ENCODE measurements around the gene CACNA2D4. TPM values are rescaled to one million over a fixed set of nuclear protein-coding genes. Genes with fewer than 3 reads are reported as not detected.

The CACNA2D4 gene
- polyA plus RNA-seq, 2 donors: 0.84 to 0.89 TPM

DNA sequence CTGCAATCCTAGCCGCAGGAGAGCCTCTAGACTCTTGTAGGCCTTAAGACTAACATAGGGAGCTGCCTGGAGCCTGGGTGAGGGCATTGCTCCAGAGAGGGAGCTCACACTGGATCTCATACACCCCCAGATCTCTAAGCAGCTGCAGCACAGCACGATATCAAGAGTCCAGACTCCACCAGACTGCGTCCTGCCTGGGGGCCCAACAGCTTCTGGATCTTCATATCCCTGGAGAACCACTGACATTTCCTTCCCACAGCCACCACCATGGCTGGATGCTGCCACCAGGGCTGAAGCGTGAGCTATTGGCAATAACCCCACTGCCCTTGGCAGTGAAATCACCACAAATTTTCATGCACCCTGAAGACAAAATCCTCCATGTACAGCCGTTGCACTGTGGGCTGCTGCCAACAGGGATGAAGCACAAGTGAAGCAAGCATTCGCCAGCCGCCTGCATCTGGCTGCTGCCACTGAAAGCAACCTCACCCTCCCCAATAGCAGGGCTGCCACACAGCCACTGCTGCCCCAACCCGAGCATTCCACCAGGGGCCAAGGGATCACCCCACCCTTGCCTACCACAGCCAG is 28.2 kb downstream of the CACNA2D4 start:
- Histone ChIP-seq H3K4me3 (ENCODE audit: low read depth in 1 of 2, low read length in 2 of 2) (no peak overlapping the region), H3K27me3 (ENCODE audit: control insufficient read depth in 1 of 2, insufficient read depth in 2 of 2, low read length in 2 of 2) (no peaks in the 10 kb centered on the region), H3K9me3 (ENCODE audit: control insufficient read depth in 2 of 2, insufficient read depth in 1 of 2, low read depth in 1 of 2, low read length in 1 of 2) (peaks cover 7% of the 10 kb centered on the region in 2 donors), H3K36me3 (ENCODE audit: control insufficient read depth in 2 of 2, insufficient read depth in 2 of 2, low read length in 1 of 2) (no peaks in the 10 kb centered on the region), H3K27ac (ENCODE audit: low read depth in 2 of 2, low read length in 1 of 2) (no peak overlapping the region), H3K4me1 (ENCODE audit: control insufficient read depth in 2 of 2, insufficient read depth in 2 of 2, low read length in 1 of 2) (no peaks in the 10 kb centered on the region)
- WGBS, 2 donors: 82 to 84% methylated on average over 8 of the region's 8 CpGs

DNA sequence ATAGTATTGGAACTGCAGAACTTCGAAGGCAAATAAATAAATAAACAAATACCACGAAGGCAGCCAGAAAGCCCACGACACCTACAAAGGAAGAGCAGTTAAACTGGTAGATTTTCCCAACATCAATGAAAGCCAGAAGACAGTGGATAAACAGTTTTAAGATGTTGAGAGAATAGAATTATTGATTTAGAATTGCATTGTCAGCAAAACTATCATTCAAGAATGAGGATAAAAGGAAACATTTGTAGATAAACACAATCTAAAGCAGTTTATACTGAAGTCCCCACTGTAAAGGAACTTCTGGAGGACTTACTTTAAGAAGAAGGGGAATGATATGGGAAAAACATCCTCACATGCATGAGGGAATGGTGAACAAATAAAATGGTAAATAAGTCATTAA is 29.5 kb downstream of the CACNA2D4 start:
- no peaks in the 10 kb centered on the region for H3K27me3 ChIP-seq (ENCODE audit: control insufficient read depth in 1 of 2, insufficient read depth in 2 of 2, low read length in 2 of 2)
- no peak overlapping the region for H3K4me3 ChIP-seq (ENCODE audit: low read depth in 1 of 2, low read length in 2 of 2)
- H3K9me3 ChIP-seq (ENCODE audit: control insufficient read depth in 2 of 2, insufficient read depth in 1 of 2, low read depth in 1 of 2, low read length in 1 of 2): peaks cover 7 to 9% of the 10 kb centered on the region in 2 donors
- no peak overlapping the region for H3K27ac ChIP-seq (ENCODE audit: low read depth in 2 of 2, low read length in 1 of 2)
- 76 to 82% methylated on average over 3 of the region's 3 CpGs for WGBS, 2 donors
- H3K4me1 ChIP-seq (ENCODE audit: control insufficient read depth in 2 of 2, insufficient read depth in 2 of 2, low read length in 1 of 2): no peaks in the 10 kb centered on the region
- H3K36me3 ChIP-seq (ENCODE audit: control insufficient read depth in 2 of 2, insufficient read depth in 2 of 2, low read length in 1 of 2): no peaks in the 10 kb centered on the region

DNA sequence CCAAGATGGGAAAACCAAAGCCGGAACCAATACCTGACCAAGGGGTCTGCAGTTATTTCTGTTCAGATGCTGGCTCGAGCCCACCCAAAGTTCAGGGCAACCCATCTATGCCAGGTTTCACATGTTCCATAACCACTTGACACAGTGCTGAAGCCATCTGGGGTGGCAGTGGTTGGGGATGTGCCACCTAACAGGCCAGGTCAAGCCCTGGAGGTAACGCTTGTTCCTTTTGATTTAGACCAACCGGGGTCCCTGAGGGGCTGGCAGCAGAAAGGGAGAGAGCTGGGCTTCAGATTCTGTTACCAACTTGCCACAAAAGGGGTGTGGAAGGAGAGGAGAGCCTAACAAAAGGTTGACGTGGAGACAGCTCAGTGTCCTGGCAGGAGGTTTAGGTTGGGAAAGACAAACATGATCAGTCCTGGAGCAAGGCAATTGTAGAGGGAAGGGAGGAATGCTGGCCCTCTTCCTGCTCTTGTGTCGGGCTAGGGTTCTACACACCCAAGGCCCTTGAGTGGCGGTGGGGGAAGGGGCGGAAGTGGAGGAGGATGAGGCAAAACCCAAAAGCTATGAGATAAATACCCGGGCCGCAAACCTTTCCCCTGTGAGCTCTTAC is 31.9 kb downstream of the CACNA2D4 start:
- 74 to 78% methylated on average over 10 of the region's 10 CpGs for WGBS, 2 donors
- no peaks in the 10 kb centered on the region for H3K4me1 ChIP-seq (ENCODE audit: control insufficient read depth in 2 of 2, insufficient read depth in 2 of 2, low read length in 1 of 2)
- H3K4me3 ChIP-seq (ENCODE audit: low read depth in 1 of 2, low read length in 2 of 2): no peak overlapping the region
- H3K27me3 ChIP-seq (ENCODE audit: control insufficient read depth in 1 of 2, insufficient read depth in 2 of 2, low read length in 2 of 2): no peaks in the 10 kb centered on the region
- H3K9me3 ChIP-seq (ENCODE audit: control insufficient read depth in 2 of 2, insufficient read depth in 1 of 2, low read depth in 1 of 2, low read length in 1 of 2): peaks cover 7 to 9% of the 10 kb centered on the region in 2 donors
- no peak overlapping the region for H3K27ac ChIP-seq (ENCODE audit: low read depth in 2 of 2, low read length in 1 of 2)
- H3K36me3 ChIP-seq (ENCODE audit: control insufficient read depth in 2 of 2, insufficient read depth in 2 of 2, low read length in 1 of 2): no peaks in the 10 kb centered on the region

DNA sequence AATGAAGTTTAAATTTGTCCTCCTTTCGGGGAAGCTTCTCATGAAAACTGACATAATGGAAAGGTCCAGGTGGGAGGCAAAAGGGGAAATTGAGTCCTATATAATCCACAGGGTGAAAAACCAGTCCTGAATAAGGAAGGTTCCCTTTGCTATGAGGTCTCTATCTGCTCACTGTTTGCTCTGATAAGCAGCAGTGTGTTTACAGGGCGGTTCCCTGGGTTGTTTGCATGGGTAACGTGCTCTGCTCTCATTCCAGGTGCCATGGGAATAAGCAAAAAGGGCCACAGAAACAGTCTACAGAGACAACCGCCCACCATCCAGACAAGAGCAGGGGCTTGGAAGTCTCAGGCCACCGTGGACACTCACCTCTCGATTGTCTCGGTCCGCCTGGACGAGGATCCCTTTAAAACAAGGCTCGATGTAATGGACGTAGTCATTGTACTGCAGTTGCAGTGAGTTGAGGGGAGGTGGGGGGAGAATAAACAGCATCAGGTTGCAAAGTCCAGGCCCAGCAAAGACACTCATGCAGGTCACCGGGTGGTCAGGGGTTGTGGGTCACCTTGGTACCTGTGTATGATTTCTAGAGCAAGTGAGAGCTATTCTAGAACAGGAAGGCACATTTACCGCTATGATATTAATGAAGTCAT is 32.7 kb downstream of the CACNA2D4 start:
- Histone ChIP-seq H3K4me1 (ENCODE audit: control insufficient read depth in 2 of 2, insufficient read depth in 2 of 2, low read length in 1 of 2) (no peaks in the 10 kb centered on the region), H3K27ac (ENCODE audit: low read depth in 2 of 2, low read length in 1 of 2) (no peak overlapping the region), H3K9me3 (ENCODE audit: control insufficient read depth in 2 of 2, insufficient read depth in 1 of 2, low read depth in 1 of 2, low read length in 1 of 2) (peaks cover 3 to 5% of the 10 kb centered on the region in 2 donors), H3K4me3 (ENCODE audit: low read depth in 1 of 2, low read length in 2 of 2) (no peak overlapping the region), H3K36me3 (ENCODE audit: control insufficient read depth in 2 of 2, insufficient read depth in 2 of 2, low read length in 1 of 2) (no peaks in the 10 kb centered on the region), H3K27me3 (ENCODE audit: control insufficient read depth in 1 of 2, insufficient read depth in 2 of 2, low read length in 2 of 2) (no peaks in the 10 kb centered on the region)
- 65 to 75% methylated on average over 13 of the region's 13 CpGs for WGBS, 2 donors

DNA sequence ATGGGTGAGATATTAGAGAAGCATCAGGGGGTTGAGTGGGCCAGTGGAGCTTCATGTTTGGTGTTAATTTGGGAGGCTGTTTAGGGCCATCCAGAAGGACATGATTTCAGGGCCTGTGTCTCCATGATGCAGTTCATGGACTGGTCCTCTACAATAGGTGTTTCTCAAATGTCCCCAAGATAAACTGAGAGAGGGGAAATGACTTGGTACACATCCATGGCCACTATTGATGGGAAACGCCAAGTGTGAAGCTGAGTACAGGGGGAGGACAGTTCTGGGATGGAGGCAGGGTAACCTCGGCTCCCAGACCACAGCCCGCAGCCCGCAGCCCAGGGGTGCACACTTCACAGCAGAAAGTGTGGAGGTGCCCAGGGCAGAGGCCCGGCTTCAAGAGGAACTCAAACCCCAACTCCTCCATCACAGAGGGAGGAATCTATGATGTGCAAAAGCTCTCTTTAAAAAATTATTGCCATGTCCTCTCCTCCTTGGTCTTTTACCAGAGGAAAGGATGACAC is 33.3 kb downstream of the CACNA2D4 start:
- H3K27me3 ChIP-seq (ENCODE audit: control insufficient read depth in 1 of 2, insufficient read depth in 2 of 2, low read length in 2 of 2): no peaks in the 10 kb centered on the region
- no peaks in the 10 kb centered on the region for H3K36me3 ChIP-seq (ENCODE audit: control insufficient read depth in 2 of 2, insufficient read depth in 2 of 2, low read length in 1 of 2)
- H3K4me3 ChIP-seq (ENCODE audit: low read depth in 1 of 2, low read length in 2 of 2): no peak overlapping the region
- H3K9me3 ChIP-seq (ENCODE audit: control insufficient read depth in 2 of 2, insufficient read depth in 1 of 2, low read depth in 1 of 2, low read length in 1 of 2): peaks cover 0 to 4% of the 10 kb centered on the region in 2 donors
- no peak overlapping the region for H3K27ac ChIP-seq (ENCODE audit: low read depth in 2 of 2, low read length in 1 of 2)
- WGBS, 2 donors: 87 to 94% methylated on average over 5 of the region's 5 CpGs
- no peaks in the 10 kb centered on the region for H3K4me1 ChIP-seq (ENCODE audit: control insufficient read depth in 2 of 2, insufficient read depth in 2 of 2, low read length in 1 of 2)

DNA sequence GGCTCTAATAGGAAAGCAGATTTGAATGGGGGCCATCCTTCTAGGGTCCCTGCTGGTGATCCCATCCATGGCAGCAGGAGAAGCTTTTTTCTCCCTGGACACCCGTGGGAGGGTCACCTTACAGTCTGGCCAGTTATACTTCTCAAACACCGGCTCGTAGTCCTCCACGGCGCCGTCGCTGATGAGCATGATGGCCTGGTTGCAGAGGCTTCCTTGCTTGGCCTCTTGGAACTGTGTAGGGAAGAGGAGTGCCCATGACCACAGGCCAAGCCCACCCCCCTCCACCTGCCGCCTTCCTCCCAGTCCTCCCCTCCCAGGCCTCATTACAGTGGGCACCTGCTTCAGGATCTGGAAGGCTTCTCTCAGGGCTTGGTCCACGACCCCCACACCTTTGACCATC is 33.8 kb downstream of the CACNA2D4 start:
- no peaks in the 10 kb centered on the region for H3K4me1 ChIP-seq (ENCODE audit: control insufficient read depth in 2 of 2, insufficient read depth in 2 of 2, low read length in 1 of 2)
- H3K9me3 ChIP-seq (ENCODE audit: control insufficient read depth in 2 of 2, insufficient read depth in 1 of 2, low read depth in 1 of 2, low read length in 1 of 2): peaks cover 0 to 4% of the 10 kb centered on the region in 2 donors
- no peak overlapping the region for H3K27ac ChIP-seq (ENCODE audit: low read depth in 2 of 2, low read length in 1 of 2)
- H3K4me3 ChIP-seq (ENCODE audit: low read depth in 1 of 2, low read length in 2 of 2): no peak overlapping the region
- H3K27me3 ChIP-seq (ENCODE audit: control insufficient read depth in 1 of 2, insufficient read depth in 2 of 2, low read length in 2 of 2): no peaks in the 10 kb centered on the region
- no peaks in the 10 kb centered on the region for H3K36me3 ChIP-seq (ENCODE audit: control insufficient read depth in 2 of 2, insufficient read depth in 2 of 2, low read length in 1 of 2)
- WGBS, 2 donors: 87 to 88% methylated on average over 9 of the region's 9 CpGs

DNA sequence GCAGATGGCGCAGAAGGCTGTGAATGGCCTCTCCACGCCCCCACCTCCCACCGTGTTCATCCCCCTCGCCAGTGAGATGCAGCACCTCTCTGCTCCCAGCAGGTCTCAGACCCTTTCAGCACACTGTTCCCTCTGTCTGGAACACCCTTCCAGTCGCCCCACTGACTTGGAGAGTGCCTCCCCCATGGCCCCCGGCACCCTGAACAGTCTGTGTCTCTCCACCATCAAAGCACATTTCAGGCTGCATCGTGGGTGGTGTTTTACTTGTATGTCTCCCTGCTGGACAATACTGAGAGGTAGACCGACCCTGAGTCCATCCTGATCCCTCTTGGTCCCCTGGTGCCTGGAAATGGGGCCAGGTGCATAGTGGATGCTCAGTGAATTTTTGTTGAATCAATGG is 34.9 kb downstream of the CACNA2D4 start:
- H3K27me3 ChIP-seq (ENCODE audit: control insufficient read depth in 1 of 2, insufficient read depth in 2 of 2, low read length in 2 of 2): no peaks in the 10 kb centered on the region
- no peaks in the 10 kb centered on the region for H3K36me3 ChIP-seq (ENCODE audit: control insufficient read depth in 2 of 2, insufficient read depth in 2 of 2, low read length in 1 of 2)
- H3K4me1 ChIP-seq (ENCODE audit: control insufficient read depth in 2 of 2, insufficient read depth in 2 of 2, low read length in 1 of 2): no peaks in the 10 kb centered on the region
- 78 to 88% methylated on average over 8 of the region's 8 CpGs for WGBS, 2 donors
- H3K27ac ChIP-seq (ENCODE audit: low read depth in 2 of 2, low read length in 1 of 2): no peak overlapping the region
- H3K9me3 ChIP-seq (ENCODE audit: control insufficient read depth in 2 of 2, insufficient read depth in 1 of 2, low read depth in 1 of 2, low read length in 1 of 2): peaks cover 0 to 4% of the 10 kb centered on the region in 2 donors
- H3K4me3 ChIP-seq (ENCODE audit: low read depth in 1 of 2, low read length in 2 of 2): no peak overlapping the region

DNA sequence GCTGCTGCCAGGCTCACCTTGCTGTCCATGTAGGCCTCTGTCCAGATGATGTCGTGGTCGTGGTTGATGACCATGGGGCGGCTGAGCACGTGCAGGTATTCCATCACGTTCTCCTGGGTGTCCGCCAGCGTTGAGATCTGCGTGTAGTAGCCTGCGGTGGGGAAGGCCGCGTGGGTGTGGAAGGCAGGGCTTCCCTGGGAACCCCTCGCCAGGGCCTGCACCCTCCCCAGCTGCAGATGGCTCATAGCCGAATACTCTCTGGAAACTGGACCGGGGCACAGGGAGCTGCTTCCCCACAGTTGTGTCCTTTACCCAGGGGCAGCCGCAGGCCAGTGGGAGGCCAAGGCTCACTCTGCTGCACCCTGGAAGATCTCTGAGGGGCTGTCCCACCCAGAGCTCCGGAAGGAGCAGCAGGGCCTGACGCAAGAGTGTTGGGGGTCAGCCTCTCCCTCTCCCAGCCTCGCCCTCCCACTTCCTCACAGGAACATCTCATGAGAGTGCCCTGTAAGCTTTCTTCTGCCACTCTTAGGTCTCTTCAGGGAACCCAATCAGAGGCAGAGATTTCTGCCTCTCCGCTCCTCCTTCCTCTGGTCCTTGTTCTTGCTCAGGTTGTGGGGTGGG is 35.5 kb downstream of the CACNA2D4 start:
- no peaks in the 10 kb centered on the region for H3K36me3 ChIP-seq (ENCODE audit: control insufficient read depth in 2 of 2, insufficient read depth in 2 of 2, low read length in 1 of 2)
- H3K9me3 ChIP-seq (ENCODE audit: control insufficient read depth in 2 of 2, insufficient read depth in 1 of 2, low read depth in 1 of 2, low read length in 1 of 2): peaks cover 0 to 4% of the 10 kb centered on the region in 2 donors
- no peak overlapping the region for H3K27ac ChIP-seq (ENCODE audit: low read depth in 2 of 2, low read length in 1 of 2)
- no peak overlapping the region for H3K4me3 ChIP-seq (ENCODE audit: low read depth in 1 of 2, low read length in 2 of 2)
- no peaks in the 10 kb centered on the region for H3K4me1 ChIP-seq (ENCODE audit: control insufficient read depth in 2 of 2, insufficient read depth in 2 of 2, low read length in 1 of 2)
- WGBS, 2 donors: 75 to 81% methylated on average over 19 of the region's 19 CpGs
- H3K27me3 ChIP-seq (ENCODE audit: control insufficient read depth in 1 of 2, insufficient read depth in 2 of 2, low read length in 2 of 2): no peaks in the 10 kb centered on the region

DNA sequence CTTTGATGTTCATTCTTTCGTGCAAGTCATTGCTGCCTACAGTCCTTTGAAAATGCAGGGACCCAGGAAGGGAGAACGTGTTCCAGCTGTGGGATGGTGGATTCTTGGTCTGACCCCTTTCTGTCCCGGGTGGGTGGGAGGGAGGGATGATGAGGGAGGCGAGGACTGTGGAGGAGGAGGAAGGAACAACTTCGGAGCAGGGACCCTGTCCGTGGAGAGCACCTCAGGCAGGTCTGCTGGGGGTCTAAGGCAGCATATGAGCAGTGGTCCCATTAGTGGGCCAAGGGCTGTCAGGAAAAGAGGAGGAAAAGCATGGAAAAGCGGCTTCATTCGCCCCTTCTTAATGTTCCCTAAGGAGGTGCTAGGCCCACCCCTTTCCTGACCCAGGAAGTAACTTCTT is 36.0 kb downstream of the CACNA2D4 start:
- Histone ChIP-seq H3K36me3 (ENCODE audit: control insufficient read depth in 2 of 2, insufficient read depth in 2 of 2, low read length in 1 of 2) (no peaks in the 10 kb centered on the region), H3K9me3 (ENCODE audit: control insufficient read depth in 2 of 2, insufficient read depth in 1 of 2, low read depth in 1 of 2, low read length in 1 of 2) (peaks cover 0 to 4% of the 10 kb centered on the region in 2 donors), H3K4me3 (ENCODE audit: low read depth in 1 of 2, low read length in 2 of 2) (no peak overlapping the region), H3K27me3 (ENCODE audit: control insufficient read depth in 1 of 2, insufficient read depth in 2 of 2, low read length in 2 of 2) (no peaks in the 10 kb centered on the region), H3K4me1 (ENCODE audit: control insufficient read depth in 2 of 2, insufficient read depth in 2 of 2, low read length in 1 of 2) (no peaks in the 10 kb centered on the region), H3K27ac (ENCODE audit: low read depth in 2 of 2, low read length in 1 of 2) (no peak overlapping the region)
- WGBS, 2 donors: 80 to 81% methylated on average over 8 of the region's 8 CpGs

Measured in esophagus (tissue), 2 donors.